ENCODE results near the gene SFT2D1. TPM values are rescaled to one million over a fixed set of nuclear protein-coding genes. Genes with fewer than 3 reads are reported as not detected.

The SFT2D1 gene
- total and polyA plus RNA-seq, 9 donors: 21.1 to 37.2 (median 35.8) TPM

DNA sequence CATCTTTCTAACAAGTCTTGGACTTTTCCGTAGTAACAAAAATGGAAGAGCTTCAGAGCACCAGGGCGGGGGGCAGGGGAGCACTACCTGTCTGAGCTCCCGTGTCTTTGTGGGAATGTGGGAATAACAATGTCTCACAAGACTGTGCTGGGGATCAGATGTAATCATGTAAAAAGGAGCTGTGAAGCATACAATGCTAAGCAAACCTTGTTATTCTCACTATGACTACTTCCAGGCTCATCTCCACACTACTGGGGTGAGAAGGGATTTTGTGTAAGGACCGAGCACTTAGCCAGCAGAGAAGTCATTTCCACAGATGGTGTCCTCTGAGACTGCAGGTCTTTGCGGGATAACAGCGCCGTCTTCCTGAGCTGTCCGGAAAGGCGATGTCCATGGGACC, 61.2 kb downstream of the SFT2D1 start:
- Histone ChIP-seq H3K4me1 (ENCODE audit: control insufficient read depth, insufficient read depth, low read length) (no peaks in the 10 kb centered on the region), H3K36me3 (ENCODE audit: control insufficient read depth, insufficient read depth, low read length) (no peaks in the 10 kb centered on the region), H3K27me3 (ENCODE audit: control insufficient read depth, insufficient read depth, low read length) (peaks cover 43% of the 10 kb centered on the region), H3K9me3 (replicated peaks; ENCODE audit: control insufficient read depth, low read depth, low read length) (no peaks in the 10 kb centered on the region), H3K4me3 (ENCODE audit: low read length) (no peak overlapping the region), H3K27ac (ENCODE audit: low read length) (no peak overlapping the region)
- DNase-seq: no peak
- 80% methylated on average over 7 of the region's 9 CpGs for WGBS (ENCODE audit: insufficient coverage)

DNA sequence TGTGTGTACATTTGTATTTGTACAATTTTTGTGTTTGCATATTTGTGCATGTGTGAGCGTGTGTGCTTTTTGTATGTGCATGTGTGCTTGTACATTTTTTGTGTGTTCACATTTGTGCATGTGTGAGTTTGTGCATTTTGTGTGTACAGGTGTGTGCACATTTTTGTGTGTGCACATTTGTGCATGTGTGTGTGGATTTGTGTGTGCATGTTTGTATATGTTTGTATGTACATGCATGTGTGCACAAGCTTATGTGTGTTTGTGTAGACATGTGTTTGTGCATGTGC, 63.0 kb downstream of the SFT2D1 start:
- Histone ChIP-seq H3K27ac (ENCODE audit: low read length) (no peak overlapping the region), H3K4me1 (ENCODE audit: control insufficient read depth, insufficient read depth, low read length) (no peaks in the 10 kb centered on the region), H3K9me3 (replicated peaks; ENCODE audit: control insufficient read depth, low read depth, low read length) (no peaks in the 10 kb centered on the region), H3K27me3 (ENCODE audit: control insufficient read depth, insufficient read depth, low read length) (peaks cover 39% of the 10 kb centered on the region), H3K4me3 (ENCODE audit: low read length) (no peak overlapping the region), H3K36me3 (ENCODE audit: control insufficient read depth, insufficient read depth, low read length) (no peaks in the 10 kb centered on the region)
- 89% methylated on average over 1 of the region's 1 CpG for WGBS (ENCODE audit: insufficient coverage)
- no peak for DNase-seq

DNA sequence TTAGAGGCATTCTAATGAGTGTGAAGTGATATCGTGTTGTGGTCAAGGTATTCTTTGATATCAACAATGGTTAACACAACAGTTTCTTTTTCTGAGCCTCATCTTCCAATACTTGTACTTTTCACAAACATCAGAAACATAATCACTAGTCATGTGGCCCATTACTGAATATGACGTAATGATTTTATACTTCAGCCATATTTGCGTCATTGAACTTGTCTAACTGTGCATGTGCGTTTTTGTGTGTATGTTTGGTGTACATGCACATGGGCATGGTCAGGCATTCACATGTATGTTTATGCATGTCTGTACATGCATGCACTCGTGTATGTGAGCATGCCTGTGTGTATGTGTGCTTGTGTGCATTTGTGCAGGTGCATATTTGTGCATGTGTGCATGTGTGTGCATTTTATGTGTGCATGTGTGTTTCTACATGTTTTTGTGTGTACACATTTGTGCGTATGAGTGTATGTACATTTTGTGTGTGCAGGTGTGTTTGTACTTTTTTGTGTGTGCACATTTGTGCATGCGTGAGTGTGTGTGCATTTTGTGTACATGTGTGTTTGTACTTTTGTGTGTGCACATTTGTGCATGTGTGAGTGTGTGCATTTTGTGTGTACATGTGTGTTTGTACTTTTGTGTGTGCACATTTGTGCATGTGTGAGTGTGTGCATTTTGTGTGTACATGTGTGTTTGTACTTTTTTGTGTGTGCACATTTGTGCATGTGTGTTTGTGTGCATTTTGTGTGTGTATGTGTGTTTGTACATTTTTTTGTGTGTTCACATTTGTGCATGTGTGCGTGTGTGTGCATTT, 63.6 kb downstream of the SFT2D1 start:
- Histone ChIP-seq H3K9me3 (replicated peaks; ENCODE audit: control insufficient read depth, low read depth, low read length) (no peaks in the 10 kb centered on the region), H3K27ac (ENCODE audit: low read length) (no peak overlapping the region), H3K4me1 (ENCODE audit: control insufficient read depth, insufficient read depth, low read length) (no peaks in the 10 kb centered on the region), H3K27me3 (ENCODE audit: control insufficient read depth, insufficient read depth, low read length) (peaks cover 33% of the 10 kb centered on the region), H3K36me3 (ENCODE audit: control insufficient read depth, insufficient read depth, low read length) (no peaks in the 10 kb centered on the region), H3K4me3 (ENCODE audit: low read length) (no peak overlapping the region)
- DNase-seq: no peak
- WGBS (ENCODE audit: insufficient coverage): 94% methylated on average over 4 of the region's 8 CpGs

DNA sequence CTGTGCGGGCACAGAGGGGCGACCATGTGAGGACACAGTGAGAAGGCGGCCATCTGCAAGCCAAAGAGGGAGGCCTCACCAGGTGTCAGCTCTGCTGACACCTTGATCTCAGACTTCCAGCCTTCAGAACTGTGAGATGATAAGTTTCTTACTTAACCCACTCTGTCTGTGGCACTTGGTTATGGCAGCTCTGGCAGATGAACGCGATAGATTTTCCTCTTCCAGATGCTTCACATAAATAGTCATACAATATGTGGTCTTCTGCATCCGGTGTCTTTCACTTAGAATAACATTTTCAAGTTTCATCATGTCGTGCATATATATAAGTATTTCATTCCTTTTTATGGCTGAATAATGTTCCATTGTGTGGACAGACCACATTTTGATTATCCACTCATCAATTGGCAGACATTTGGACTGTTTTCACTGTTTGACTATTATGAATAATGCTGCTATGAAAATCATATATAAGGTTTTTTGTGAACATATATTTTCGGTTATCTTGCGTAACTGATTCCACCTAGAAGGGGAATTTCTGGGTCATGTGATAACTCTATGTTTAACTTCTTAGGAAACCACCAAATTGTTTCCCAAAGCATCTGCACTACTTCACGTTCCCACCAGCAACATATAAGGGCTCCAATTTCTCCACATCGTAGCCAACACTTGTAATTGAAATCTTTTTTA, 64.3 kb downstream of the SFT2D1 start:
- no peak for DNase-seq
- H3K4me3 ChIP-seq (ENCODE audit: low read length): no peak overlapping the region
- H3K27ac ChIP-seq (ENCODE audit: low read length): no peak overlapping the region
- no peaks in the 10 kb centered on the region for H3K9me3 ChIP-seq (replicated peaks; ENCODE audit: control insufficient read depth, low read depth, low read length)
- no peaks in the 10 kb centered on the region for H3K36me3 ChIP-seq (ENCODE audit: control insufficient read depth, insufficient read depth, low read length)
- peaks cover 28% of the 10 kb centered on the region for H3K27me3 ChIP-seq (ENCODE audit: control insufficient read depth, insufficient read depth, low read length)
- WGBS (ENCODE audit: insufficient coverage): 83% methylated on average over 3 of the region's 11 CpGs
- H3K4me1 ChIP-seq (ENCODE audit: control insufficient read depth, insufficient read depth, low read length): no peaks in the 10 kb centered on the region

DNA sequence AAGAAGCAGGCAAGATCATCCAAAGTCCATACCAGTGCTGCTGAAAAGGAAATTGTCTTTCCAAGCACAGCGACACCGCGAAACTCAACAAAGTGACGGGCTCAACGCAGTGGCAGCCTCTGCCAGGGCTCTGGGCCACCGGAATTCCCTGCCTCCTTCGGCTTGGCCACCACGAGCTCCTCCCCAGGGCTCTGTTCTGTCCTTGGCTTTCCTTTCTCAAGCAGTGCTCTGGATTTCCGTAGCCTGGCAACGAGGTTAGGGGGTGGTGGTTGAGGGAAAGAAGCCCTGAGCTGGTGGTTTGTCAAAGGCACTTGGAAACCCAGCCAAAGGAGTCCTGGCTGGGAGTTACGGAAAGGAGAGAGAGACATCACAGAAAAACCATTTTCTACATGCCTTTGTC, 65.3 kb downstream of the SFT2D1 start:
- Histone ChIP-seq H3K9me3 (replicated peaks; ENCODE audit: control insufficient read depth, low read depth, low read length) (no peaks in the 10 kb centered on the region), H3K27ac (ENCODE audit: low read length) (no peak overlapping the region), H3K4me1 (ENCODE audit: control insufficient read depth, insufficient read depth, low read length) (no peaks in the 10 kb centered on the region), H3K27me3 (ENCODE audit: control insufficient read depth, insufficient read depth, low read length) (peaks cover 26% of the 10 kb centered on the region), H3K36me3 (ENCODE audit: control insufficient read depth, insufficient read depth, low read length) (no peaks in the 10 kb centered on the region), H3K4me3 (ENCODE audit: low read length) (no peak overlapping the region)
- DNase-seq: peak; percentile 42
- 70% methylated on average over 6 of the region's 11 CpGs for WGBS (ENCODE audit: insufficient coverage)

DNA sequence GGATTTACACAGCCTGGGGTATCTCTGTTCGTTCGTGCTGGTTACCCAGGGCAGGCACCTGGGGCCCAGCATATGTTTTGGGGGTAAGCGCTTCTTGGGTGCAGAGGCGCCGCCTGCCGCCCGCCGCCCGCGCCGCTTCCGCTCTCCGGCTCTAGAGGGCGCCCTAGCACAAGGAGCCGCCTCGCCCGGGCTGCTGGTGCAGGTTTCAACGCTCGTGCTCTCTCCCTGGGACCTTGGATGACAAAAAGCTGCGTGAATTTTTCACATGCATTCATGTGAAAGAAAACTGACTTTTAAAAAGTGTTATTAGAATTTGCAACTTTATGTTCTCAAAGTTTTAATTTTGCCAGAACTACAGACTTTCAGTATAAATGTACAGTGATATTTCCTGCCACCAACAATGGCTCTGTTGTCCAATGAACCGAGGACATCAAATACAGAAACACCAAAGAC, 66.6 kb downstream of the SFT2D1 start:
- WGBS (ENCODE audit: insufficient coverage): 2% methylated on average over 20 of the region's 21 CpGs
- no peaks in the 10 kb centered on the region for H3K36me3 ChIP-seq (ENCODE audit: control insufficient read depth, insufficient read depth, low read length)

DNA sequence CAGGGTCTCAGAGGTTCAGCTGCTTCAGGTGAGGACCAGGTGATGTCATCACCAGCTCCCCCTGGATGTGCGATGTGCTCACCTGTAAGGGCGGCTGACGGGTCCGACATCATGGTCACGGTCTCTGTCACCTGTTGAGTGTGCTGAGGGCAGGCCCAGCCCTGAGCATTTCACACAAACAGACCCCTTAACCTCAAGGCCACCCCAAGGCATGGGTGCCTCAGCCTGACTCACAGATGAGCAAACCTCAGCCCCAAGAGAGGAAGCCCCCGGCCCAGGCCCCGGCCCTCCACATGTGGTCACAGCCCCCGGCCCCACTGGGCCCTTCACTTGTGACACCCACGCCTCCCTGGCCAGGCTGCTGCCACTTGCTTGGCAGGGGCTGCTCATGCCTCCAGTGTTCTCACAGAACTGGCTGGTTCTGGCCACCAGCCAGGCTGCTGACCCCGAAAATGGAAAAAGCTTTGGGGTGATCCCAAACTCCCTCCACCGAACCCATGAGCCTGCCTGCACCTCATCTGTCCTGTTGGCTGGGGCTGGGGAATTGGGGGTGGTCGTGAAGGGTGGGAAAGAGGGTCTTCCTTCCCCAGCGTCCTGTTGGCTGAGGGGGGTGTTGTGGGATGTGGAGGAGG, 67.5 kb downstream of the SFT2D1 start:
- no peaks in the 10 kb centered on the region for H3K4me1 ChIP-seq (ENCODE audit: control insufficient read depth, insufficient read depth, low read length)
- no peak overlapping the region for H3K27ac ChIP-seq (ENCODE audit: low read length)
- 73% methylated on average over 9 of the region's 13 CpGs for WGBS (ENCODE audit: insufficient coverage)
- peaks cover 18% of the 10 kb centered on the region for H3K27me3 ChIP-seq (ENCODE audit: control insufficient read depth, insufficient read depth, low read length)
- H3K36me3 ChIP-seq (ENCODE audit: control insufficient read depth, insufficient read depth, low read length): no peaks in the 10 kb centered on the region
- H3K9me3 ChIP-seq (replicated peaks; ENCODE audit: control insufficient read depth, low read depth, low read length): no peaks in the 10 kb centered on the region
- no peak for DNase-seq
- no peak overlapping the region for H3K4me3 ChIP-seq (ENCODE audit: low read length)

More for the DNA sequence above, 66.6 kb downstream of the SFT2D1 start:
- H3K27ac ChIP-seq (ENCODE audit: low read length): no peak overlapping the region
- peaks cover 19% of the 10 kb centered on the region for H3K27me3 ChIP-seq (ENCODE audit: control insufficient read depth, insufficient read depth, low read length)
- no peak overlapping the region for H3K4me3 ChIP-seq (ENCODE audit: low read length)
- no peaks in the 10 kb centered on the region for H3K4me1 ChIP-seq (ENCODE audit: control insufficient read depth, insufficient read depth, low read length)
- peak; percentile 51 for DNase-seq
- H3K9me3 ChIP-seq (replicated peaks; ENCODE audit: control insufficient read depth, low read depth, low read length): no peaks in the 10 kb centered on the region

DNA sequence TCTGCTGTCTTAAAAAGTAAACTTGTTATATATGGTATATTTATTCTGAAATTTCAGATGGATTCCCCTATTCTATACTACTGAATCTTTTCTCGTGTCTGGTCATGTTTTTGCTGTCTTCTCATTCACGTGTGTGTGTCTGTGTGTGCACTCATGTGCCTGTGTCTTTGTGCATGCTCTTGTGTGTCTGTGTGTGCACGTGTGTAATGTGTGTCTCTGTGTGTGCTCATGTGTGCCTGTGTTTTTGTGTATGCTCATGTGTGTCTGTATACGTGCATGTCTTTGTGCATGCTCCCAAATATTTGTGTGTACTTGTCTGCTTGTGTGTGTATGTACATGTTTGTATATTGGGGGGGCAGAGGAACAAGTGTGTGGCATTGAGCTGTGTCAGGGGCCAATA, 68.2 kb downstream of the SFT2D1 start:
- H3K27me3 ChIP-seq (ENCODE audit: control insufficient read depth, insufficient read depth, low read length): peaks cover 24% of the 10 kb centered on the region
- WGBS (ENCODE audit: insufficient coverage): 71% methylated on average over 1 of the region's 4 CpGs
- no peak for DNase-seq
- H3K9me3 ChIP-seq (replicated peaks; ENCODE audit: control insufficient read depth, low read depth, low read length): no peaks in the 10 kb centered on the region
- no peaks in the 10 kb centered on the region for H3K4me1 ChIP-seq (ENCODE audit: control insufficient read depth, insufficient read depth, low read length)
- H3K27ac ChIP-seq (ENCODE audit: low read length): no peak overlapping the region
- H3K4me3 ChIP-seq (ENCODE audit: low read length): no peak overlapping the region
- no peaks in the 10 kb centered on the region for H3K36me3 ChIP-seq (ENCODE audit: control insufficient read depth, insufficient read depth, low read length)

DNA sequence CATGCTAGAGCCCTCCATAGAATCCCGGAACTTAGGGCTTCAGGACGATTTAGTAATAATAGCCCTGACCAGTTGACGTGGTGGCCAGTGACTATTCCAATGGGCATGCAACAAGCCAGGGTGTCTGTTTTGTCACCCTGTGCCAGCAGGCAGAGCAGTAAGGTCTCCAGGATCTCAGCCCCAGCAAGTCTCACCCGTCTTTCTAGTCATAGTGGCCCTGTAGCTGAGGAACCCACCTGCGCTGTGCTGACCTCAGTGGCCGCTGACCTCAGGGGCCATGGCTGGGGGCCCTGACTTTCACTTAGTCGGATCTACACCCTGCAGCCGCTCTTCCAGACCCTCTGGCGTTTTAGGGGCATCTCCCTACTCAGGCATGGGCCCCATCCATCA, 71.0 kb downstream of the SFT2D1 start:
- no peak for DNase-seq
- Histone ChIP-seq H3K4me3 (ENCODE audit: low read length) (no peak overlapping the region), H3K27me3 (ENCODE audit: control insufficient read depth, insufficient read depth, low read length) (peaks cover 35% of the 10 kb centered on the region), H3K9me3 (replicated peaks; ENCODE audit: control insufficient read depth, low read depth, low read length) (no peaks in the 10 kb centered on the region), H3K4me1 (ENCODE audit: control insufficient read depth, insufficient read depth, low read length) (no peaks in the 10 kb centered on the region), H3K36me3 (ENCODE audit: control insufficient read depth, insufficient read depth, low read length) (no peaks in the 10 kb centered on the region), H3K27ac (ENCODE audit: low read length) (no peak overlapping the region)
- 86% methylated on average over 9 of the region's 9 CpGs for WGBS (ENCODE audit: insufficient coverage)

DNA sequence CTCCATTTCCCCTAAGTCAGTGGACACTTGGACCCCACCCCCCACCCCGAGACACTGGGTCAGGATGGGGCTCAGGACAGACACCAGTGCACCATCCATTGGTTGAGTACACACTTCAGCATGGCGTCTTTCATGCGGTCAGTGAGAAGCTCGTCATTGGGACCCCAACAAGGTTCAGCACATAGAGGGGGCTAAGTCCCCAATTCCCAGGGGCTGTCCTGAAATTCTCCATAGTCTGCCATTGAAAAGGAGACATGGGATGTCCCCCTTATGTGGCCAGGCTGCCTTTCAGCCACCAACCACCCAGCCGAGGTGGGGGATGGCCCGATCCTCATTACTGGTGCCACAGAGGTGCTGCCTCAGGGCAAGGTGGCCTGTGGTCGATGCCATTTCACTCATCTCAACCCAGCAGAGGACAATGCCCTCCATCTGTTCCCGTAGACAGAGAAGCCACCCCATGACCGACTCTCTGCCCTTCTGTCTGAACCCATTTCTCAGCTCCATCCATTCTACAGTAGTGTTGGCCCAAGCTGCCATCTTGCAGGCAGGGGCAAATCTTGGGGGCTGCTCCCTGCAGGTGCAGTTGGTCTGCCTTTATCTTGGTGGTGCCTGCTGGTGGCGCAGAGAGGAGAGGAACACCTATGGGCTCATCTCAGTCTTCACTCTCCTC, 71.5 kb downstream of the SFT2D1 start:
- no peaks in the 10 kb centered on the region for H3K4me1 ChIP-seq (ENCODE audit: control insufficient read depth, insufficient read depth, low read length)
- H3K27me3 ChIP-seq (ENCODE audit: control insufficient read depth, insufficient read depth, low read length): peaks cover 35% of the 10 kb centered on the region
- 94% methylated on average over 7 of the region's 10 CpGs for WGBS (ENCODE audit: insufficient coverage)
- H3K4me3 ChIP-seq (ENCODE audit: low read length): no peak overlapping the region
- H3K9me3 ChIP-seq (replicated peaks; ENCODE audit: control insufficient read depth, low read depth, low read length): no peaks in the 10 kb centered on the region
- H3K27ac ChIP-seq (ENCODE audit: low read length): no peak overlapping the region
- no peak for DNase-seq
- H3K36me3 ChIP-seq (ENCODE audit: control insufficient read depth, insufficient read depth, low read length): no peaks in the 10 kb centered on the region

Measured in muscle of leg (tissue), 11 donors.